T-helper 17 cell (primary cell): ENCODE measurements around the gene DNAH7. TPM values are rescaled to one million over a fixed set of nuclear protein-coding genes. Genes with fewer than 3 reads are reported as not detected.

Source experiments
- ATAC-seq: fragments of 150-1000 bp; cut with Tn5 transposase; 2 replicates; pipeline ENCODE4 v1.10.0; 2021; ENCODE audit warnings: mild to moderate bottlenecking, moderate library complexity
- DNase-seq, 3 donors: peaks; one replicate each; pipeline versions ENCODE4 v3.0.0 to v3.0.0-alpha.2; 2020 to 2021
- H3K9me3 ChIP-seq: one replicate; pipeline ENCODE4 v1.7.0; 2013; ENCODE audit warnings: low read length, mild to moderate bottlenecking; ENCODE audit not compliant: control insufficient read depth, poor library complexity, severe bottlenecking
- H3K27ac Mint-ChIP-seq: one replicate; pipeline ENCODE4 v1.8.0; 2022; ENCODE audit warnings: mild to moderate bottlenecking, moderate library complexity, mixed read lengths
- H3K27me3 Mint-ChIP-seq: one replicate; pipeline ENCODE4 v1.8.0; 2022; ENCODE audit warnings: mixed read lengths
- H3K36me3 Mint-ChIP-seq: one replicate; pipeline ENCODE4 v1.8.0; 2022; ENCODE audit warnings: low read depth, mixed read lengths
- H3K4me1 Mint-ChIP-seq: one replicate; pipeline ENCODE4 v1.8.0; 2022; ENCODE audit warnings: mild to moderate bottlenecking, mixed read lengths
- H3K4me3 Mint-ChIP-seq: one replicate; pipeline ENCODE4 v1.8.0; 2022; ENCODE audit warnings: mild to moderate bottlenecking, moderate library complexity, mixed read lengths
- total RNA-seq, 4 donors: library from RNA in 2 of 4; stranded (reverse) in 2 of 4; gene quantifications; one replicate each; pipeline ENCODE4 v1.2.3 and lab custom pipeline; 2022 to 2026

DNAH7 gene
- total RNA-seq, 2 donors from 2014 or later: 0.37 TPM; not detected in 1

DNA sequence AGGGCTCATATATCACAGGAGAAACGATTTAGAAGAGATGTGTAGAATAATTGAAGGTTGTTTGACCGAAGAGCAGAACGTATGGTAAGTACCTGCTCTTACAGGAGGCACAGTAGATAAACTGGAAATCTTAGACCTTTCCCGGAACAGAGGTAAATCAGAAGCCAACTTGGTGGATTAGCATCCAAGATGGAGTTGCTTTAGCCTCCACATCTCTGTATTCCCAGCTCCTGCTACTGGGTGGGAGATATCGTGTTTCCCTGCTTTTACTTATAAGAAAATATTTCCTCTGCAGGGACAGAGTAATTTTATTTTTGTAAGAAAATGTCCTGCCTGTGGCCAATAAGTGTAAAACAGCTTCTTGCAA, 247.1 kb downstream of the DNAH7 start:
- no peaks in the 10 kb centered on the region for H3K4me1 Mint-ChIP-seq
- H3K27ac Mint-ChIP-seq: no peak overlapping the region
- peaks cover 5% of the 10 kb centered on the region for H3K27me3 Mint-ChIP-seq

DNA sequence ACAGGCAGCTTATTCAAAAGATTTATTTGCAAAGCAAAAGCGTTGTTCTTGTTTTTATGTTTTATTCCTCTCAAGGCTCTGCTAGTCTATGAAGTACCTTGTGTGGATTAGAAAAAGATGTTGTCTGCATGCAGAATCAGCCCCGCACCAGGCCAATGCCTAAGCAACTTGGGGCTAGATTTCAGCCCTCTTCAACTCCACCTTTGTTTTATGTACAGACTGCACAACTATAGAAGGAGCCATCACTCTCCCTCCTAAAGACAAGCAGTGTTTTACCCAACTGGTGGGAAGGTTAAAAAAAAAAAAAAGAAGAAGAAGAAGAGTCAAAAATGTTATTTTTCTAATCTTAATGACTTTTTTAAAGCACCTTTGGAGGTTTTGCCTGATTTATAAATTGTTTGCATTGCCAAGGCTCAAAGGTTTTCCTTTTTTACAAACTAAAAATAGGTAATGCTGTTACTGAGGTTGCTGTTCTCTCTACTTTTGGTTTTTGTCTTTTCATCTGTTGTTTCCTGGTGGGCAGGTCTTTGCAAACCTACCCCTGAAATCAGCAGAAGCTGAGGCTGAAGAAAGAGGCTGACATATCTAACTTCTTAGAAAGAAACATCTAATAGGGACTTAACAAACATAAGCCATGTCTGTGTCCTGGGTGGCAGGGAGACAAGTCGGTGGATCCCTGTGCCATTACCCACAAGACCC, 247.6 kb downstream of the DNAH7 start:
- no peak overlapping the region for H3K27ac Mint-ChIP-seq
- H3K36me3 Mint-ChIP-seq: no peaks in the 10 kb centered on the region

More for the DNA sequence above, 247.1 kb downstream of the DNAH7 start:
- no peak overlapping the region for H3K4me3 Mint-ChIP-seq
- H3K36me3 Mint-ChIP-seq: no peaks in the 10 kb centered on the region
- ATAC-seq: no peak
- no peaks in the 10 kb centered on the region for H3K9me3 ChIP-seq
- DNase-seq: no peak

DNA sequence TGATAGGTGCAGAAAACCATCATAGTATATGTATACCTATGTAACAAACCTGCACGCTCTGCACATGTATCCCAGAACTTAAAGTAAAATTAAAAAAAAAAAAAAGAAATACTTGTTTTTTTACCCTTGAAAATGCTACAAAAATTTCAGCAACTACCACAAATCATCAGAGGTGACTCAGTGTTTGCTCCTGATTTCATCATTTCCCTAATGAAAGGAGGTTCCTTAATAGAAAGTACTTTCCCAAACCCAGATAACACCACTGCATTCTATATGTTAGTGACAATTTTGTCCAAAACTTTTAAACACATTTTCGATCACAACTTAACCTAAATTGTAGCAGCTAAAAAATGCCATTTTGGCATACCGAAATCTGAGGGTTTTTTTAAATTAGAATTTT, 248.3 kb downstream of the DNAH7 start:
- Mint-ChIP-seq H3K4me1 (no peaks in the 10 kb centered on the region), H3K36me3 (no peaks in the 10 kb centered on the region), H3K4me3 (no peak overlapping the region), H3K27me3 (peaks cover 5% of the 10 kb centered on the region), H3K27ac (no peak overlapping the region)
- ATAC-seq: no peak
- no peak for DNase-seq
- no peaks in the 10 kb centered on the region for H3K9me3 ChIP-seq

More for the DNA sequence above, 247.6 kb downstream of the DNAH7 start:
- H3K9me3 ChIP-seq: no peaks in the 10 kb centered on the region
- Mint-ChIP-seq H3K4me3 (no peak overlapping the region), H3K4me1 (no peaks in the 10 kb centered on the region), H3K27me3 (peaks cover 5% of the 10 kb centered on the region)
- ATAC-seq (no peak), DNase-seq (no peak)

DNA sequence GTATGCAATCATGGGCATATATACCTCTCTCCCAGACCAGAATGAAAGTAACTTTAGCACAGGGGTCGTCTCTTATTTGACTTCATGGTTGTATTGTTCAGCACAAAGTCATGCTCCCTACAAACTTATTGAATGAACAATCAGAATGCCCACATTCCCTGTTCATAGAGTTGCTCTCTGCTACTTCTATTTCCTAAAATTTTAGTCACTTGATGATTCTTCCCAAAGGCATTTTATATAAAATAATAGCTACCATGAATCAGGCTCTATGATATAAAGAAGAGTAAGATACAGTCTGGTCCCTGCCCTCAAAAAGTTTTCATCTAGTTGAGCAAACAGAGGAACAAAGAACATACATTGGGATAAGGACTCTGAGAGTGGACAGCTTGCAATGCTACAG, 249.4 kb downstream of the DNAH7 start:
- Mint-ChIP-seq H3K27ac (no peak overlapping the region), H3K36me3 (no peaks in the 10 kb centered on the region), H3K4me3 (no peak overlapping the region), H3K4me1 (no peaks in the 10 kb centered on the region), H3K27me3 (peaks cover 5% of the 10 kb centered on the region)
- no peak for ATAC-seq
- H3K9me3 ChIP-seq: no peaks in the 10 kb centered on the region
- no peak for DNase-seq

DNA sequence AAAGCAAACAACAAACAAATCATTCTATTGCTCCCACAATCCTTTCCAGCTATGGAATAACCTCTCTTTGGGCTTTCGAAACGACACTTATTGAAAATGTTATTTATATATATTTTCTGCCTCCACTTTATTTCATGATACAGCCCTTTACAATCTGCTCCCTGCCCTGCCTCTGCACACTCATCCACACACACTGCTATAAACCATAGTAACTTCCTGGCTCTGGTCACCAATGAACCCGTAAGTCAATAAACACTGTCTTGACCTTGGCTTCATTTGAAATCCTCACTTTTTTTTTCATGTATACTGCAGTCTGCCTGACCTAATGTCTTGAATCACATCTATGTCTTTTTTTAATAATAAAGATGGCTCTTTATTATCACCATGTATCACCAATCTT, 250.1 kb downstream of the DNAH7 start:
- H3K9me3 ChIP-seq: no peaks in the 10 kb centered on the region
- H3K27me3 Mint-ChIP-seq: peaks cover 5% of the 10 kb centered on the region
- no peaks in the 10 kb centered on the region for H3K4me1 Mint-ChIP-seq
- no peaks in the 10 kb centered on the region for H3K36me3 Mint-ChIP-seq
- DNase-seq (no peak), ATAC-seq (no peak)
- no peak overlapping the region for H3K4me3 Mint-ChIP-seq
- H3K27ac Mint-ChIP-seq: no peak overlapping the region

- no peak overlapping the region for H3K4me3 Mint-ChIP-seq
- no peak for DNase-seq
- no peak overlapping the region for H3K27ac Mint-ChIP-seq
Measured at GRCh38 chr2:195818106-195818505, 250.5 kb downstream of the DNAH7 start.

DNA sequence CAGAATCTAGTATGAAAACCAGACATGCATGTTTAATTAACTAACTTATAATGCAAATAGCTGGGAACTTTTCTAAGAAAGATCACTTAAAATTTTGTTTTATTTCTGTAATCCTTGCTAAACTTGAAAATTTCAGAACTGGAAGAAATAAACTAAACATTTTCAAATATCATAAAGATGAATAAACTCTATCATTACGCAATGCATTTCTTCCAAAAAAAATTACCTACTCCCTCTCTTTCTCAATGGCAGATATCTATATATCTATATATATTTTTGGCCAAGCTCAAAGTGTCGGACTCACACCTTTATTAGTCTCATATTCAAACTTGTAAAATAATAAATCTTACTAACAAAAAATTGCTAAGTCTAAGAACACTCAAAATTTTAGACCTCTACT, 253.6 kb downstream of the DNAH7 start:
- Mint-ChIP-seq H3K4me1 (no peaks in the 10 kb centered on the region), H3K4me3 (no peak overlapping the region), H3K27ac (no peak overlapping the region), H3K27me3 (peaks cover 8% of the 10 kb centered on the region), H3K36me3 (no peaks in the 10 kb centered on the region)
- no peak for ATAC-seq
- DNase-seq: no peak
- H3K9me3 ChIP-seq: no peaks in the 10 kb centered on the region

More at GRCh38 chr2:195818106-195818505, 250.5 kb downstream of the DNAH7 start:
- H3K4me1 Mint-ChIP-seq: no peaks in the 10 kb centered on the region
- no peak for ATAC-seq
- H3K9me3 ChIP-seq: no peaks in the 10 kb centered on the region
- H3K27me3 Mint-ChIP-seq: peaks cover 5% of the 10 kb centered on the region
- no peaks in the 10 kb centered on the region for H3K36me3 Mint-ChIP-seq

GRCh38 chr2:195813421-195813820, 255.2 kb downstream of the DNAH7 start:
- DNase-seq (no peak), ATAC-seq (no peak)
- H3K27me3 Mint-ChIP-seq: peaks cover 12% of the 10 kb centered on the region
- no peak overlapping the region for H3K27ac Mint-ChIP-seq
- no peaks in the 10 kb centered on the region for H3K9me3 ChIP-seq
- H3K4me1 Mint-ChIP-seq: no peaks in the 10 kb centered on the region
- H3K4me3 Mint-ChIP-seq: no peak overlapping the region
- H3K36me3 Mint-ChIP-seq: no peaks in the 10 kb centered on the region

- Mint-ChIP-seq H3K27me3 (peaks cover 18% of the 10 kb centered on the region), H3K36me3 (no peaks in the 10 kb centered on the region), H3K27ac (no peak overlapping the region), H3K4me3 (no peak overlapping the region), H3K4me1 (peaks cover 2% of the 10 kb centered on the region)
- no peaks in the 10 kb centered on the region for H3K9me3 ChIP-seq
- ATAC-seq (no peak), DNase-seq (no peak)
Measured at GRCh38 chr2:195810340-195811098, 258.1 kb downstream of the DNAH7 start.

DNA sequence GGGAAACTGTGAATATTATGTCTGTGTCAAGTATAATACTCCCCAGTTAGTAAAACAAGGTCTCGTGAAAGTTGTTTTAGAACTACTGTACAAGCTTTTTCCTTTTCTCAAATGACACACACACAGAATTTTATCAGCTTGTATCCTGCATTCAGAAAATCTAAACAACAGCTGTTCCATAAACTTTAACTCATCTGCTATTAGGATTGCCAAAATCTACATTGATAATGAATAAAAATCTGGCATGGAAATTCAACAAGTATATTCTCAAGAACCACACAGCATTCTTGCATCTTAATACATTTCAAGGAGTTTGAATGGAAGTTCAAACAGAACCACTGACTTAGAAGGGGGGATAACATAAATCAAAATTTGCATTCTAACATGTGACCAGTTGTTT, 260.4 kb downstream of the DNAH7 start:
- DNase-seq: no peak

GRCh38 chr2:195805283-195805976, 263.2 kb downstream of the DNAH7 start:
- ATAC-seq (no peak), DNase-seq (no peak)
- no peaks in the 10 kb centered on the region for H3K9me3 ChIP-seq
- Mint-ChIP-seq H3K4me3 (no peak overlapping the region), H3K27me3 (peaks cover 14% of the 10 kb centered on the region), H3K27ac (no peak overlapping the region), H3K4me1 (peaks cover 2% of the 10 kb centered on the region), H3K36me3 (no peaks in the 10 kb centered on the region)

More for the DNA sequence above, 260.4 kb downstream of the DNAH7 start:
- peaks cover 18% of the 10 kb centered on the region for H3K27me3 Mint-ChIP-seq
- peaks cover 2% of the 10 kb centered on the region for H3K4me1 Mint-ChIP-seq
- no peaks in the 10 kb centered on the region for H3K36me3 Mint-ChIP-seq
- no peak for ATAC-seq
- H3K4me3 Mint-ChIP-seq: no peak overlapping the region
- no peaks in the 10 kb centered on the region for H3K9me3 ChIP-seq
- no peak overlapping the region for H3K27ac Mint-ChIP-seq

- no peak overlapping the region for H3K27ac Mint-ChIP-seq
- no peaks in the 10 kb centered on the region for H3K36me3 Mint-ChIP-seq
- H3K4me1 Mint-ChIP-seq: no peaks in the 10 kb centered on the region
- ATAC-seq: no peak
- no peak for DNase-seq
- H3K9me3 ChIP-seq: no peaks in the 10 kb centered on the region
- H3K27me3 Mint-ChIP-seq: peaks cover 2% of the 10 kb centered on the region
- H3K4me3 Mint-ChIP-seq: no peak overlapping the region
Measured at GRCh38 chr2:195795879-195796278, 272.8 kb downstream of the DNAH7 start.

DNA sequence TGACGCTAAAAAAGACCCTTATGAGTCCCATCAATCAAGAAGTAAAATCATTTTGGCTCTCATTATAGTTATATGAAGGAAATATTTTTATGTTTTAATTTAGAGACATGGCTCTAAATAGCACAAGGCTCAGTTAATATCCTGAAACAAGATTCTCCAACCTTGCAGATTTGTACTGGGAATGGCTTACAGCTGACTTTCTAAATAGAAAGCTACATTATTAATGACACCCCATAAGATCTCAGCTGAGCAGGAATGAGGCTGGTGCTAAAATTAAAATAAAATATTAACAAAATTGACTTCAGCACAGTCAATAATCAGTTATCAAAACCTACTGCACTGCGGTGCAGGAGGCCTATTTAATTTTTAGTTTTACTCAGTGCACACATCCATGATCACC, 274.8 kb downstream of the DNAH7 start:
- no peak for ATAC-seq
- DNase-seq: no peak
- H3K36me3 Mint-ChIP-seq: no peaks in the 10 kb centered on the region
- no peak overlapping the region for H3K27ac Mint-ChIP-seq
- H3K27me3 Mint-ChIP-seq: no peaks in the 10 kb centered on the region
- no peak overlapping the region for H3K4me3 Mint-ChIP-seq
- H3K9me3 ChIP-seq: no peaks in the 10 kb centered on the region
- no peaks in the 10 kb centered on the region for H3K4me1 Mint-ChIP-seq
